Skeletal muscle tissue (tissue), 4 donors: ENCODE data around the gene FBXO31. TPM values are rescaled to one million over a fixed set of nuclear protein-coding genes. Genes with fewer than 3 reads are reported as not detected.

Source experiments
- H3K27ac ChIP-seq: one replicate; pipeline ENCODE4 v1.7.0; 2013; ENCODE audit warnings: mild to moderate bottlenecking, low read depth, low read length, inconsistent platforms
- H3K27me3 ChIP-seq, 3 donors: one replicate each; pipeline ENCODE4 v1.7.0; 2013; ENCODE audit warnings: low read length in 3 of 3; ENCODE audit not compliant: control insufficient read depth in 3 of 3, insufficient read depth in 3 of 3
- H3K36me3 ChIP-seq, 3 donors: one replicate each; pipeline ENCODE4 v1.7.0; 2013; ENCODE audit warnings: low read length in 3 of 3; ENCODE audit not compliant: control insufficient read depth in 3 of 3, insufficient read depth in 3 of 3
- H3K4me1 ChIP-seq, 3 donors: one replicate each; pipeline ENCODE4 v1.7.0; 2013; ENCODE audit warnings: low read length in 3 of 3, mild to moderate bottlenecking in 3 of 3; ENCODE audit not compliant: control insufficient read depth in 3 of 3, insufficient read depth in 3 of 3
- H3K4me3 ChIP-seq, 3 donors: one replicate each; pipeline ENCODE4 v1.7.0; 2013; ENCODE audit warnings: low read length in 3 of 3
- H3K9ac ChIP-seq, 3 donors: one replicate each; pipeline ENCODE4 v1.7.0; 2013; ENCODE audit warnings: low read length in 3 of 3, mild to moderate bottlenecking in 3 of 3, moderate library complexity in 2 of 3, low read depth in 1 of 3
- H3K9me3 ChIP-seq, 3 donors: one replicate each; pipeline ENCODE4 v1.7.0; 2013; ENCODE audit warnings: low read length in 3 of 3; ENCODE audit not compliant: control insufficient read depth in 3 of 3
- total RNA-seq: library from RNA; depleted of rRNA; stranded (reverse); fragments of >200 nt; gene quantifications from one replicate; pipeline ENCODE4 v1.2.3, GENCODE V29; 2014
- donor health status: Osteomylitis.

FBXO31 gene
- total RNA-seq, 1 donor from 2014 or later: 26.6 TPM

DNA sequence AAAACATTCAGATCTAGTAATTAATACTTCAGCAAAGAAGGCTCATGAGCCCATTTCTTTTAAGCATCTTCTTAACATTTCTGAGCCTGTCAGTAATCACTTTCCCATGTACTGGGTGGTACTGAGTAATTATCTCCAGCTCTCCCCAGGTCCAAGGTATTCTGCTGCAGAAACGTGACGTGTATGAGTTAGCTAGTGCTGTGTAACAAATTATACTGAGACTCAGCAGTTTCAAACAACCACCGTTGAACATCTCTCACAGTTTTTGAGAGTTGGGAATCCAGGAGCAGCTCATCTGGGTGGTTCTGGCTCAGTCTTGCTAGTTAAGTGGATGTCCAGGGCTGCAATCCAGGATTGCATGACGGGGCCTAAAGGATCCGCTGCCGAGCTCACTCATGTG is 91.6 kb downstream of the FBXO31 start:
- no peaks in the 10 kb centered on the region for H3K27me3 ChIP-seq
- H3K9ac ChIP-seq: no peak overlapping the region
- peaks cover 0 to 3% (median 0%) of the 10 kb centered on the region in 3 donors for H3K9me3 ChIP-seq
- H3K4me3 ChIP-seq: no peak overlapping the region
- H3K27ac ChIP-seq: no peak overlapping the region
- H3K4me1 ChIP-seq: no peaks in the 10 kb centered on the region
- peaks cover 0 to 3% (median 2%) of the 10 kb centered on the region in 3 donors for H3K36me3 ChIP-seq

DNA sequence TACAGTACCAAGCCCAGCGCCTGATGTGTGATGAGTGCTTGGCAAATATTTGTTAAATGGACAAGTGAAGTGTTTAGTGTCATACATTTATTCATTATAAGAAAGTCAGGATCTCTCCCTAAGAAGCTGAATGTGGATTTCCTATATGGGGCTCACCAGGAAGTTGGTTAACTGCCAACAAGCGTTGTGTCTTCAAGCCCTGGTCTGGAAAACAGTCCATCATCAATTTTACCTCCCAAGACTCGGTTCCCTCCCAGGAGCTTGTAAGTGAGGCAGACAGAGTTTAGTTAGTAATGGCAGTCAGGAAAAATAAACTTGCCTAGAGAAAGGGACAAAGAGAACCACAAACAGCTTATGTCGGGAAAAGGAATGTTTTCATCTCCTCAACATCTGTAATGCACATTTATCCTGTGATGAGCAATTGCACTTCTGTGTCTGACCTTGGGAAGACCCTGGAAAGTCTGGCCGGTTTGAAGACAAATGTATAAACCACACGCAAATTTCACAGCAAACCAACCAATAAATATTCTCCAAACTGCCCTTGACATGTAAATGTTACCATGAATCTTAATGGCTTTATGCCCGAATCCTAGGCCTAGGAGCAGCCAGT is 94.7 kb downstream of the FBXO31 start:
- no peaks in the 10 kb centered on the region for H3K27me3 ChIP-seq

DNA sequence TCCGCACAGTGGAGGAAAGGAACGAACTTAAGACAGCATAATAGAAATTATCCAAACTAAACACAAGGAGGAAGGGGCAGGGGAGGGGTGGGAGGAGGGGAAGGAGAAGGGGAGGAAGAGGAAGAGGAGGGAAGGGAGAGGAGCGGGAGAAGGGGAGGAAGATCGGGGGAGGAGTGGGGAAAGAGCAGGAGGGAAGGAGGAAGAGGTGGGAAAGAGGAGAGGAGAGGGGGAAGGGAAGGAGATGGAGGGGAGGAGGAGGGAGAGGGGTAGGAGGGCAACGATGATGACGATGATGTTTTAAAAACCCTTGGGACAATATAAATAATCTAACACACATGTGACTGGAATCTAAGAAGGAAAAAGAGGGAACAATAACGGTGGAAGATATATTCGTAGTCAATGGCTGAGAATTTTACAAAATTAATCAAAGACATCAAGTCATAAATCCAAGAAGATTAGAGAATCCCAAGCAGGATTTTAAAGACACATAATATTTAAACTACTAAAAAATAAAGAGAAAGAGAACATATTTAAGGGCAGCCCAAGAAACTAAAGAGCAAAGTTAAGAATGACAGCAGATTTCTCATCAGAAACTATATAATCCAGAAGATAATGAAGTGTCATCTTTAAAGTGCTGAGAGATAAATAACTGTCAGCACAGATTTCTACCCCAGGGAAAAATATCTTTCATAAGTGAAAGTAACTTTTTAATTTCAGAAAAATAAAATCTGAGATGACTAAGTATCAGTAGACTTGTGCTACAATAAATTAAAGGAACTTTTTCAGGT is 96.5 kb downstream of the FBXO31 start:
- peaks cover 0 to 3% (median 0%) of the 10 kb centered on the region in 3 donors for H3K9me3 ChIP-seq
- H3K9ac ChIP-seq: no peak overlapping the region
- H3K27ac ChIP-seq: no peak overlapping the region
- peaks cover 0 to 2% (median 0%) of the 10 kb centered on the region in 3 donors for H3K36me3 ChIP-seq
- no peak overlapping the region for H3K4me3 ChIP-seq
- H3K27me3 ChIP-seq: no peaks in the 10 kb centered on the region
- no peaks in the 10 kb centered on the region for H3K4me1 ChIP-seq

More for the DNA sequence above, 94.7 kb downstream of the FBXO31 start:
- H3K4me1 ChIP-seq: no peaks in the 10 kb centered on the region
- no peak overlapping the region for H3K27ac ChIP-seq
- peaks cover 0 to 3% (median 0%) of the 10 kb centered on the region in 3 donors for H3K9me3 ChIP-seq
- no peak overlapping the region for H3K4me3 ChIP-seq
- no peak overlapping the region for H3K9ac ChIP-seq
- H3K36me3 ChIP-seq: peaks cover 0 to 3% (median 2%) of the 10 kb centered on the region in 3 donors

DNA sequence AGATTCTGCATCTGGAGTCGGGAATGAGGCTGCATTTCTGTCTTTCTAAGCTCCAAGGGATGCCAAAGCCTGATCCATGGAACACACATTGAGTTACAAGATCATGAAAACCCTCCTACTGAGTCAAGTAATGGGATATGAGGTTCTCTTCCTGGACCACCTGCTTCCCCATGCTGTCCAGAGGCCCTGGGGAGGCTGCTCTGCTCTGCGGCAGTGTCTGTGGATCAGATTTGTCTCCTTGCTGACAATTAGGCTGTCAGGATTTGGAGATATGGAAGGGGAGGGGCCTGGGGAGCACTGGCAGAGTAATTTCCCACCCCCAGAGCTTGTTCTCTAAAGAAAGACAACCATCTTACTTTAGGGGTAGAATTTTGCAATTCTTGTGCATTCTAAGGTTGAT is 99.4 kb downstream of the FBXO31 start:
- H3K9me3 ChIP-seq: no peaks in the 10 kb centered on the region
- no peaks in the 10 kb centered on the region for H3K27me3 ChIP-seq
- H3K4me1 ChIP-seq: no peaks in the 10 kb centered on the region
- no peak overlapping the region for H3K4me3 ChIP-seq
- no peaks in the 10 kb centered on the region for H3K36me3 ChIP-seq
- H3K9ac ChIP-seq: no peak overlapping the region
- H3K27ac ChIP-seq: no peak overlapping the region

DNA sequence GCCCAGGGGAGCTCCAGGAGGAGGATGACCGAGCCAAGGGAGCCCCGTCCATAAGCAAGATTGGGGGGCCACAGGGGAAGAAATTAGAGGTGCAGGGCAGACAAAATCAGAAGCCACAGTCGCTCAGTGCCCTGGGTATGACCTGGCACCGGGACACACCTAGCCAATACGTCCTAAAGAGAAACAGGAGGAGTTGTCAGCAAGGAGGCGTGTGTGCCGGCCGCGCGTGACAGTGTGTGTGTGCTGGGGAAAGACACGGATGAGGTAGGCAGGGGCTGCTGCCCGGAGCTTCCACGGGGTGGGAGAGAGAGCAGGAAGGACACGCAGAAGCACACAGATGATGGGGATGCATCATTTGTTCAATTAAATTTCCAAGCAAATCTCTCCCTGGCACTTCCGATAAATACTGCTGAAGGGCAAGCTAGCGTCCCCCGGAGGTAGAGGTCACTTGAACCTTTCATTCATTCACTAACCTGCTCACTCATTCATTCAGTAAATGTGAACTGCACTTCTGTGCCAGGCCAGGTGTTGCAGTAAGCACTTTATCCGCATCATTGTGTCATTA is 104.4 kb downstream of the FBXO31 start:
- H3K4me3 ChIP-seq: no peak overlapping the region
- no peaks in the 10 kb centered on the region for H3K36me3 ChIP-seq
- peaks cover 0 to 7% (median 3%) of the 10 kb centered on the region in 3 donors for H3K27me3 ChIP-seq

DNA sequence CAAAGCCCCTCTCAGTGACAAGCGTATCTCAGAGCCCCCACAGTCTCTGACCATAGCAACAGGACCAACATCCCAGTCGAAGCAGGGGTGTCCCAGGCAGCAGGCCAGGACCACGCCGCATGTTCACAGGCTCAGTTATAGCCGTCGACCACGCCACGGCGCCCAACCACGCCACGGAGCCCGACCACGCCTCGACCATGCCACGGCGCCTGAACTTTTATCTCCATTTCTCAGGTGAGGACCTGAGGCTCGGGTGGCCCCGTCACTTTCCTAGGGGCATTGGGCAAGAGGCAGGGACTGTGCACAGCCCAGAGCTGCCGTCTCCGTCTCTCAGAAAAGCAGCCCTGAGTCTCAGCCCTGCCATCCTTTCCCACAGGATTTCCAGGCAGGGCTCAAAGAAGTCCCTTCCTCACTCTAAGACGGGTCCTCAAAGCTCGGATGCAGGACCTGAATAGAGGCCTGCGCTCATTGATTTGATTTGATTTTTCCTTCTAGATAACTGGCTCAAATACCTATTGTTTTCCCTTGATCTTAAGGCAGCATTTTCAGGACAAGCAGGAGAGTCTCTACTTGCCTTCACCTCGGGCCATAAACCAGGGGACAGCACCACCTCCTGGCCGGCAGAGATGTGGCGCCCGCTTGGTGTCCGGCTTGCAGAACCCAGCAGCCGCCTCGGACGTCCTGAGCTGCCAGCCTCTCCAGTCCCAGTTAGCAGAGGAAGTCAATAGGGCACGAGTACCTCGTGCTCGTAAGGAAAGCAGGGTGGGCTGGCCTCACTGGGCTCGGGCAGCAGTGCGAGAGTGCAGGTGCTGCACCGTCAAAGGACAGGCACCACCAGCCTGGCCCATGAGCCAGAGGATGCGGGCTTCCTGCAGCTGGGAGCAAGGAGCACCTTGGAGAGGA is 105.1 kb downstream of the FBXO31 start:
- H3K27me3 ChIP-seq: peaks cover 0 to 7% (median 3%) of the 10 kb centered on the region in 3 donors

More for the DNA sequence above, 104.4 kb downstream of the FBXO31 start:
- H3K27ac ChIP-seq: no peak overlapping the region
- H3K4me1 ChIP-seq: peaks cover 0 to 2% (median 2%) of the 10 kb centered on the region in 3 donors
- no peak overlapping the region for H3K9ac ChIP-seq
- no peaks in the 10 kb centered on the region for H3K9me3 ChIP-seq

More for the DNA sequence above, 105.1 kb downstream of the FBXO31 start:
- Histone ChIP-seq H3K4me3 (no peak overlapping the region), H3K27ac (no peak overlapping the region), H3K4me1 (peaks cover 0 to 2% (median 2%) of the 10 kb centered on the region in 3 donors), H3K9me3 (no peaks in the 10 kb centered on the region), H3K36me3 (no peaks in the 10 kb centered on the region), H3K9ac (no peak overlapping the region)

Other genes starting within 250 kb of the FBXO31 start
- 2.6 TPM for gene C16orf95, start 66.4 kb downstream of the FBXO31 start, total RNA-seq
- gene MAP1LC3B, start 8.6 kb upstream of the FBXO31 start, total RNA-seq: 20.9 TPM
- gene ZCCHC14, start 109.2 kb upstream of the FBXO31 start, total RNA-seq: 11.5 TPM
- gene JPH3, start 218.7 kb upstream of the FBXO31 start, total RNA-seq: not detected